Activated T-helper 17 cell treated with anti-CD3 and anti-CD28 coated beads, Interleukin-2, amount 50 U/mL, for 72 hours (primary cell): ENCODE results near the gene BMP6. TPM values are rescaled to one million over a fixed set of nuclear protein-coding genes. Genes with fewer than 3 reads are reported as not detected.

Source experiments
- ATAC-seq: fragments of 150-1000 bp; cut with Tn5 transposase; replicated peaks from 2 replicates; pipeline ENCODE4 v1.10.0; 2021; ENCODE audit warnings: mild to moderate bottlenecking, moderate library complexity
- H3K27ac Mint-ChIP-seq: one replicate; pipeline ENCODE4 v1.8.0; 2022; ENCODE audit warnings: mixed read lengths
- H3K27me3 Mint-ChIP-seq: one replicate; pipeline ENCODE4 v1.8.0; 2022; ENCODE audit warnings: mixed read lengths
- H3K36me3 Mint-ChIP-seq: one replicate; pipeline ENCODE4 v1.8.0; 2022; ENCODE audit warnings: low read depth, mild to moderate bottlenecking, mixed read lengths
- H3K4me1 Mint-ChIP-seq: one replicate; pipeline ENCODE4 v1.8.0; 2022; ENCODE audit warnings: mixed read lengths
- H3K4me3 Mint-ChIP-seq: one replicate; pipeline ENCODE4 v1.8.0; 2022; ENCODE audit warnings: mild to moderate bottlenecking, mixed read lengths
- H3K9me3 Mint-ChIP-seq: one replicate; pipeline ENCODE4 v1.8.0; 2022; ENCODE audit warnings: mixed read lengths
- total RNA-seq, 2 donors: library from RNA; stranded (reverse); gene quantifications; one replicate each; pipeline ENCODE4 v1.2.3, GENCODE V29; 2022

BMP6 gene
- total RNA-seq, 2 donors from 2014 or later: 0.21 TPM; not detected in 1

- H3K27ac Mint-ChIP-seq: peak overlapping the region; percentile 48
- H3K36me3 Mint-ChIP-seq: no peaks in the 10 kb centered on the region
- peaks cover 13% of the 10 kb centered on the region for H3K4me1 Mint-ChIP-seq
- no peaks in the 10 kb centered on the region for H3K9me3 Mint-ChIP-seq
- peak; percentile 85 for ATAC-seq
- peak overlapping the region; percentile 4 for H3K4me3 Mint-ChIP-seq
- H3K27me3 Mint-ChIP-seq: peaks cover 15% of the 10 kb centered on the region
Measured at GRCh38 chr6:7697820-7698623, 27.9 kb upstream of the BMP6 start.

- ATAC-seq: no peak
- Mint-ChIP-seq H3K36me3 (no peaks in the 10 kb centered on the region), H3K27ac (no peak overlapping the region), H3K9me3 (no peaks in the 10 kb centered on the region), H3K4me1 (peaks cover 13% of the 10 kb centered on the region), H3K4me3 (no peak overlapping the region), H3K27me3 (peaks cover 18% of the 10 kb centered on the region)
Measured at GRCh38 chr6:7701212-7701834, 24.6 kb upstream of the BMP6 start.

- no peak for ATAC-seq
- Mint-ChIP-seq H3K36me3 (no peaks in the 10 kb centered on the region), H3K27me3 (peaks cover 15% of the 10 kb centered on the region), H3K4me1 (peaks cover 1% of the 10 kb centered on the region), H3K27ac (no peak overlapping the region), H3K4me3 (no peak overlapping the region), H3K9me3 (no peaks in the 10 kb centered on the region)
Measured at GRCh38 chr6:7703148-7703680, 22.7 kb upstream of the BMP6 start.

- H3K4me1 Mint-ChIP-seq: no peaks in the 10 kb centered on the region
- H3K27me3 Mint-ChIP-seq: peaks cover 9% of the 10 kb centered on the region
- H3K36me3 Mint-ChIP-seq: no peaks in the 10 kb centered on the region
- no peak overlapping the region for H3K27ac Mint-ChIP-seq
- no peak overlapping the region for H3K4me3 Mint-ChIP-seq
- H3K9me3 Mint-ChIP-seq: no peaks in the 10 kb centered on the region
- ATAC-seq: no peak
Measured at GRCh38 chr6:7705483-7705882, 20.4 kb upstream of the BMP6 start.

- no peaks in the 10 kb centered on the region for H3K4me1 Mint-ChIP-seq
- H3K27ac Mint-ChIP-seq: no peak overlapping the region
- no peaks in the 10 kb centered on the region for H3K9me3 Mint-ChIP-seq
- H3K27me3 Mint-ChIP-seq: peaks cover 10% of the 10 kb centered on the region
- no peak overlapping the region for H3K4me3 Mint-ChIP-seq
- H3K36me3 Mint-ChIP-seq: no peaks in the 10 kb centered on the region
- ATAC-seq: no peak
Measured at GRCh38 chr6:7706269-7706668, 19.6 kb upstream of the BMP6 start.

GRCh38 chr6:7707787-7708186 is 18.1 kb upstream of the BMP6 start:
- Mint-ChIP-seq H3K27ac (no peak overlapping the region), H3K9me3 (peaks cover 3% of the 10 kb centered on the region), H3K27me3 (peaks cover 25% of the 10 kb centered on the region), H3K4me3 (no peak overlapping the region), H3K36me3 (no peaks in the 10 kb centered on the region), H3K4me1 (no peaks in the 10 kb centered on the region)
- no peak for ATAC-seq

GRCh38 chr6:7719364-7719850 is 6.5 kb upstream of the BMP6 start:
- no peak for ATAC-seq
- Mint-ChIP-seq H3K9me3 (peaks cover 5% of the 10 kb centered on the region), H3K4me1 (no peaks in the 10 kb centered on the region), H3K36me3 (no peaks in the 10 kb centered on the region), H3K27ac (no peak overlapping the region), H3K27me3 (peaks cover 36% of the 10 kb centered on the region), H3K4me3 (no peak overlapping the region)

- Mint-ChIP-seq H3K4me1 (no peaks in the 10 kb centered on the region), H3K27me3 (peaks cover 37% of the 10 kb centered on the region), H3K27ac (no peak overlapping the region), H3K36me3 (no peaks in the 10 kb centered on the region), H3K9me3 (peaks cover 5% of the 10 kb centered on the region), H3K4me3 (no peak overlapping the region)
- no peak for ATAC-seq
Measured at GRCh38 chr6:7720346-7720745, 5.6 kb upstream of the BMP6 start.

GRCh38 chr6:7721649-7722048 is 4.2 kb upstream of the BMP6 start:
- Mint-ChIP-seq H3K27ac (no peak overlapping the region), H3K36me3 (no peaks in the 10 kb centered on the region), H3K4me1 (no peaks in the 10 kb centered on the region), H3K4me3 (no peak overlapping the region), H3K27me3 (peaks cover 35% of the 10 kb centered on the region), H3K9me3 (peaks cover under 1% of the 10 kb centered on the region)
- ATAC-seq: no peak

GRCh38 chr6:7723041-7723447 is 2.9 kb upstream of the BMP6 start:
- Mint-ChIP-seq H3K27ac (no peak overlapping the region), H3K36me3 (no peaks in the 10 kb centered on the region), H3K4me1 (no peaks in the 10 kb centered on the region), H3K9me3 (no peaks in the 10 kb centered on the region), H3K27me3 (peaks cover 33% of the 10 kb centered on the region), H3K4me3 (no peak overlapping the region)
- ATAC-seq: peak; percentile 47

GRCh38 chr6:7723554-7723953 is 2.3 kb upstream of the BMP6 start:
- Mint-ChIP-seq H3K27ac (no peak overlapping the region), H3K27me3 (peaks cover 35% of the 10 kb centered on the region), H3K36me3 (no peaks in the 10 kb centered on the region)

GRCh38 chr6:7725412-7725811 is 487 bp upstream of the BMP6 start:
- peak overlapping the region; percentile 61 for H3K4me3 Mint-ChIP-seq
- H3K27ac Mint-ChIP-seq: no peak overlapping the region
- H3K9me3 Mint-ChIP-seq: no peaks in the 10 kb centered on the region
- peaks cover 40% of the 10 kb centered on the region for H3K27me3 Mint-ChIP-seq
- no peak for ATAC-seq
- H3K36me3 Mint-ChIP-seq: no peaks in the 10 kb centered on the region
- no peaks in the 10 kb centered on the region for H3K4me1 Mint-ChIP-seq

More at GRCh38 chr6:7723554-7723953, 2.3 kb upstream of the BMP6 start:
- no peaks in the 10 kb centered on the region for H3K9me3 Mint-ChIP-seq
- no peaks in the 10 kb centered on the region for H3K4me1 Mint-ChIP-seq
- no peak overlapping the region for H3K4me3 Mint-ChIP-seq
- no peak for ATAC-seq

- Mint-ChIP-seq H3K27me3 (peaks cover 48% of the 10 kb centered on the region), H3K4me3 (peak overlapping the region; percentile 61), H3K9me3 (no peaks in the 10 kb centered on the region), H3K36me3 (no peaks in the 10 kb centered on the region), H3K27ac (no peak overlapping the region), H3K4me1 (no peaks in the 10 kb centered on the region)
- ATAC-seq: peak; percentile 23
Measured at GRCh38 chr6:7726416-7727085, 652 bp downstream of the BMP6 start.

- Mint-ChIP-seq H3K27me3 (peaks cover 51% of the 10 kb centered on the region), H3K9me3 (no peaks in the 10 kb centered on the region), H3K36me3 (no peaks in the 10 kb centered on the region), H3K27ac (no peak overlapping the region), H3K4me1 (no peaks in the 10 kb centered on the region), H3K4me3 (peak overlapping the region; percentile 54)
- no peak for ATAC-seq
Measured at GRCh38 chr6:7727086-7727945, 1.4 kb downstream of the BMP6 start.
